Measurements from ENCODE around the gene SPECC1L.
A peak's percentile ranks its signal among the peaks of the same experiment; 100 is the strongest.
"Not testable (repeated sequence)": the region's sequence is repeated elsewhere in the genome, so short reads cannot be mapped to it uniquely, and the experiment has no call there.

Gene SPECC1L

GRCh38 chr22:24247564-24248344 is 22.9 kb upstream of the SPECC1L start:
- TF ChIP-seq POLR2AphosphoS5 (IDR thresholded peaks at IDR 0.05; ENCODE audit: low read depth): no peak
- TF ChIP-seq CTCF (IDR thresholded peaks at IDR 0.05; ENCODE audit: insufficient read depth, low read length): peak; percentile 40
- no peaks in the 10 kb centered on the region for H3K27me3 ChIP-seq (ENCODE audit: insufficient read depth, poor library complexity, severe bottlenecking)
- H3K4me3 ChIP-seq (replicated peaks; ENCODE audit: insufficient read depth, low read length): no peak overlapping the region
- H3K27ac ChIP-seq (replicated peaks): no peak overlapping the region
- DNase-seq (ENCODE audit: low read depth in 1 of 2, low spot score in 1 of 2): peak in 1 of 2 experiments; percentile 65

GRCh38 chr22:24248611-24249010 is 22.0 kb upstream of the SPECC1L start:
- H3K27ac ChIP-seq (replicated peaks); H3K4me3 ChIP-seq (replicated peaks; ENCODE audit: insufficient read depth, low read length); DNase-seq (ENCODE audit: low read depth in 1 of 2, low spot score in 1 of 2); H3K27me3 ChIP-seq (ENCODE audit: insufficient read depth, poor library complexity, severe bottlenecking): not testable (repeated sequence)

- H3K27me3 ChIP-seq (ENCODE audit: insufficient read depth, poor library complexity, severe bottlenecking); H3K27ac ChIP-seq (replicated peaks); H3K4me3 ChIP-seq (replicated peaks; ENCODE audit: insufficient read depth, low read length); DNase-seq (ENCODE audit: low read depth in 1 of 2, low spot score in 1 of 2): not testable (repeated sequence)
Observed at GRCh38 chr22:24249413-24249812, 21.2 kb upstream of the SPECC1L start.

GRCh38 chr22:24251286-24251685 is 19.3 kb upstream of the SPECC1L start:
- not testable (repeated sequence) for DNase-seq (ENCODE audit: low read depth in 1 of 2, low spot score in 1 of 2); H3K27me3 ChIP-seq (ENCODE audit: insufficient read depth, poor library complexity, severe bottlenecking); H3K4me3 ChIP-seq (replicated peaks; ENCODE audit: insufficient read depth, low read length); H3K27ac ChIP-seq (replicated peaks)

GRCh38 chr22:24253126-24253525 is 17.5 kb upstream of the SPECC1L start:
- not testable (repeated sequence) for H3K27me3 ChIP-seq (ENCODE audit: insufficient read depth, poor library complexity, severe bottlenecking); DNase-seq (ENCODE audit: low read depth in 1 of 2, low spot score in 1 of 2); H3K4me3 ChIP-seq (replicated peaks; ENCODE audit: insufficient read depth, low read length); H3K27ac ChIP-seq (replicated peaks)

- DNase-seq (ENCODE audit: low read depth in 1 of 2, low spot score in 1 of 2); H3K4me3 ChIP-seq (replicated peaks; ENCODE audit: insufficient read depth, low read length); H3K27ac ChIP-seq (replicated peaks); H3K27me3 ChIP-seq (ENCODE audit: insufficient read depth, poor library complexity, severe bottlenecking): not testable (repeated sequence)
Observed at GRCh38 chr22:24256136-24256535, 14.5 kb upstream of the SPECC1L start.

- H3K27me3 ChIP-seq (ENCODE audit: insufficient read depth, poor library complexity, severe bottlenecking); DNase-seq (ENCODE audit: low read depth in 1 of 2, low spot score in 1 of 2): not testable (repeated sequence)
Observed at GRCh38 chr22:24256736-24257135, 13.9 kb upstream of the SPECC1L start.

GRCh38 chr22:24259459-24259858 is 11.2 kb upstream of the SPECC1L start:
- DNase-seq (ENCODE audit: low read depth in 1 of 2, low spot score in 1 of 2): peak in 1 of 2 experiments; percentile 67
- H3K4me3 ChIP-seq (replicated peaks; ENCODE audit: insufficient read depth, low read length); H3K27ac ChIP-seq (replicated peaks); H3K27me3 ChIP-seq (ENCODE audit: insufficient read depth, poor library complexity, severe bottlenecking): not testable (repeated sequence)

More at GRCh38 chr22:24256736-24257135, 13.9 kb upstream of the SPECC1L start:
- H3K27ac ChIP-seq (replicated peaks); H3K4me3 ChIP-seq (replicated peaks; ENCODE audit: insufficient read depth, low read length): not testable (repeated sequence)

GRCh38 chr22:24262185-24262749 is 8.4 kb upstream of the SPECC1L start:
- DNase-seq (ENCODE audit: low read depth in 1 of 2, low spot score in 1 of 2); H3K27me3 ChIP-seq (ENCODE audit: insufficient read depth, poor library complexity, severe bottlenecking); H3K4me3 ChIP-seq (replicated peaks; ENCODE audit: insufficient read depth, low read length); H3K27ac ChIP-seq (replicated peaks): not testable (repeated sequence)

GRCh38 chr22:24263479-24263878 is 7.2 kb upstream of the SPECC1L start:
- H3K4me3 ChIP-seq (replicated peaks; ENCODE audit: insufficient read depth, low read length); DNase-seq (ENCODE audit: low read depth in 1 of 2, low spot score in 1 of 2); H3K27ac ChIP-seq (replicated peaks); H3K27me3 ChIP-seq (ENCODE audit: insufficient read depth, poor library complexity, severe bottlenecking): not testable (repeated sequence)

- H3K27me3 ChIP-seq (ENCODE audit: insufficient read depth, poor library complexity, severe bottlenecking); H3K4me3 ChIP-seq (replicated peaks; ENCODE audit: insufficient read depth, low read length); H3K27ac ChIP-seq (replicated peaks); DNase-seq (ENCODE audit: low read depth in 1 of 2, low spot score in 1 of 2): not testable (repeated sequence)
Observed at GRCh38 chr22:24264329-24264896, 6.2 kb upstream of the SPECC1L start.
